ENCODE measurements around the gene GPR25.
"Not testable (repeated sequence)": the region's sequence is repeated elsewhere in the genome, so short reads cannot be mapped to it uniquely, and the experiment has no call there.

GPR25 gene

DNA sequence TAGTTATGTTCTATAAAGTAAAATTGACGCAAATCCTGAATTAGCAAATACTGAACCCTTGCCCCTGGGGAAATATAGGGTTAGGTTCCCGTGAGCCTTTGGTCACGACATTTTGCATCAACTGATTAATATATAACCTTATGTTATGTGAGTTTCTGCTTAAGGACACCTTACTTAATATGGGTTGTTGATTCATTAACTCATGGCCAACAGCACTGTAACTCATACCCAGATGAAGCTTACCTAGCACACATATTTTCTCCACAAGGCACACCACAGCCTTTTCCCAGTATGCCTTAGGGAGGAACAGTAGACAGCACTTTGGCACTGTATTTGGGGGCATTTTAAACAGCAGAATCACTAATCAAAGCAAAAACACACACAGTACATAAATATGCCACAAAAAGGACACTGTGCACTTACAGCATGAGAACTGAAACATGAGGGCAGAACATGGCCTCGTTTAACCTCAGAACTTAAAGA, 37.0 kb downstream of the GPR25 start:
- CTCF ChIA-PET: no interaction called here

DNA sequence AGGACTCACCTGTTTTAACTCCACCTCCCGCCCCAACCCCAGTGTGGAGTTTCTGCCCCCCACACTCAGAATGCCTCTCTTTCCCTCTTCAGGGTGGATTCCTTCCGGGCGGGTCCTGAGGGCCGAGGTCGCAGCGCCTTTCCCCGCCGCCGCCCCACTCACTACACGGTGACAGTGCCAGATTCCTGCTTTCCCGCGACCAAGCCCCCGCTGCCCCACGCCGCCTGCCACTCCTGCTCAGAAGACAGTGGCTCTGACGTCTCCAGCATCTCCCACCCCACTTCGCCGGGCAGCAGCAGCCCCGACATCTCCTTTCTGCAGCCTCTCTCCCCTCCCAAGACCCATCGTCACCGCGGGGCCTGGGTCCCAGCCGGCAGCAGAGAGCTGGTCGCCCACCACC, 38.6 kb downstream of the GPR25 start:
- ChIA-PET POLR2A (no interaction called here), CTCF (no interaction called here)
- no peak for DNase-seq (ENCODE audit: low read depth, low spot score)
- TF ChIP-seq, protein P1, sequence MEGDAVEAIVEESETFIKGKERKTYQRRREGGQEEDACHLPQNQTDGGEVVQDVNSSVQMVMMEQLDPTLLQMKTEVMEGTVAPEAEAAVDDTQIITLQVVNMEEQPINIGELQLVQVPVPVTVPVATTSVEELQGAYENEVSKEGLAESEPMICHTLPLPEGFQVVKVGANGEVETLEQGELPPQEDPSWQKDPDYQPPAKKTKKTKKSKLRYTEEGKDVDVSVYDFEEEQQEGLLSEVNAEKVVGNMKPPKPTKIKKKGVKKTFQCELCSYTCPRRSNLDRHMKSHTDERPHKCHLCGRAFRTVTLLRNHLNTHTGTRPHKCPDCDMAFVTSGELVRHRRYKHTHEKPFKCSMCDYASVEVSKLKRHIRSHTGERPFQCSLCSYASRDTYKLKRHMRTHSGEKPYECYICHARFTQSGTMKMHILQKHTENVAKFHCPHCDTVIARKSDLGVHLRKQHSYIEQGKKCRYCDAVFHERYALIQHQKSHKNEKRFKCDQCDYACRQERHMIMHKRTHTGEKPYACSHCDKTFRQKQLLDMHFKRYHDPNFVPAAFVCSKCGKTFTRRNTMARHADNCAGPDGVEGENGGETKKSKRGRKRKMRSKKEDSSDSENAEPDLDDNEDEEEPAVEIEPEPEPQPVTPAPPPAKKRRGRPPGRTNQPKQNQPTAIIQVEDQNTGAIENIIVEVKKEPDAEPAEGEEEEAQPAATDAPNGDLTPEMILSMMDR (IDR thresholded peaks at IDR 0.05; ENCODE audit: insufficient read depth, low read length, missing control alignments): no peak
- no peak overlapping the region for H3K4me3 ChIP-seq (ENCODE audit: low read depth, low read length)

More for the DNA sequence above, 37.0 kb downstream of the GPR25 start:
- no peak overlapping the region for H3K4me3 ChIP-seq (ENCODE audit: low read depth, low read length)
- TF ChIP-seq, protein P1 (IDR thresholded peaks at IDR 0.05; ENCODE audit: insufficient read depth, low read length, missing control alignments): no peak
- no peak for DNase-seq (ENCODE audit: low read depth, low spot score)
- POLR2A ChIA-PET: no interaction called here

DNA sequence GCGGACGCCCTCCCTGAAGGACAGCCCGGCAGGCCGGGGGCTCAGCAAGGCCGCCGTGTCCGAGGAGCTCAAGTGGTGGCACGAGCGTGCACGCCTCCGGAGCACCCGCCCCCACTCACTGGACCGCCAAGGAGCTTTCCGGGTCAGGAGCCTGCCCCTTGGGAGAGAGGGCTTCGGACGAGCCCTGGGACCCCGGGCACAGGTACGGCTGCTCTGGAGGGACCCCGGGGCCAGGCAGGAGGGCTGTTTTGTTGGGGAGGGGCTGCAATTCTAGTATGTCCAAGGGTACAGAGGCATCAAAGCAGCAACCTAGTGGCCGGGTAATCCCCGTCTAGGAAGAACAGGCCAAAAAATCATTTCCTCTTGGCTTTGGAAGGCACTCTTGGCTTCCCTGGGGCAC, 39.2 kb downstream of the GPR25 start:
- POLR2A ChIA-PET; H3K4me3 ChIP-seq (ENCODE audit: low read depth, low read length); DNase-seq (ENCODE audit: low read depth, low spot score); CTCF ChIA-PET: not testable (repeated sequence)

DNA sequence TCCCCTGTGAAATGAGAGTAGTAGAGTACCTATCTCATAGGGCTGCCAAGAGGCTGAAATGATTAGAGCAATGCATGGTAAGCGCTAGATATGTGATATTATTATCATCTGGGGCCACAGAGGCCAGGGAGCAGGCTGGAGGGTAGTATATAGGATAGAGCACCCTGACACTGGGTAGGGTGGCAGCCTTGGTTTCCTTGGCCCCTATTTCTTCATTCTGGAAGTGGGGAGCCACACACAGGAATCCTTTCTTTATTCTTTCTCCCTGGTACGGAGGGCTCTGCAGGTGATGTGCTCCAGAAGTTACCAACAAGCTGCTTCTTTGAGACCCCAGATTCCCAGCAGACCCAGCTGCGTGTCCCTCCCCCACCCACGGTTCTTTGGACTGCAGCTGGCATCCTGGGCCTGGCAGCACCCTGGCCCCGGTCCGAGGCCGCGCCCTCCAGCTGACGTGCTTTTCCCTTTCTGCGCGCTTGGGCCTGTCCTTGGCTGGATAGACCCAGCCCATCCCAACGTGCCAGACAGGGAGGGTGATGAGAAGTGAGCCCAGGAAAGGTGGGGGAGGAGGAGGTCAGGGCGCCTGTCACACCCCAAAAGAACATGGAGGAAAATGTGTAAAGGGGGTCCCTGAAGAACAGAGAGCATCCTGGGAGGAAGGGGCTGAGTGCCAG, 40.1 kb downstream of the GPR25 start:
- no peak for DNase-seq (ENCODE audit: low read depth, low spot score)
- ChIA-PET CTCF (no interaction called here), POLR2A (no interaction called here)
- TF ChIP-seq, protein P1 (IDR thresholded peaks at IDR 0.05; ENCODE audit: insufficient read depth, low read length, missing control alignments): no peak
- no peak overlapping the region for H3K4me3 ChIP-seq (ENCODE audit: low read depth, low read length)

DNA sequence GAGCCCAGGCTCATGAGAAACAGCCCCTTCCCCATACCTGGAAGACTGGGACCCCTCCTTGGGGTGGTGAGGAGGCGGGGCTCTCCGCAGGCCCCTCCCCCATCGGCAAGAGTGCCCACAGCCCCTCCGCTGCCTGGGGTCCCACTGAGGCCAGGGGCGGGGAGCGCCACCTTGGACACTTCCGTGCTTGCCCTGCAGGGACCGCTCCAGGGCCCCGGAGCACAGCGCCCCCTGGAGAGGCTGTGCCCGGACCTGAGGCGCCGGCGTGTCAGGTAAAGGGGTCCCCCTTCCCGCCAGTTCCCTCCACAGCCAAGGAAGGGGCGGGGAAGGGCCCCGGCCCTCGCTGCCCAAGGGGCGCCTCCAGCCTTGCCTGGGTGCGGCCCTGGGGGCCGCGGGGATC, 43.4 kb downstream of the GPR25 start:
- H3K4me3 ChIP-seq (ENCODE audit: low read depth, low read length): no peak overlapping the region
- CTCF ChIA-PET: interaction anchor here (1.4 kb wide), 1 partner anchor 126 kb away, joined by 3 read pairs; no protein-coding TSS in a partner anchor
- POLR2A ChIA-PET: no interaction called here
- TF ChIP-seq, protein P1 (IDR thresholded peaks at IDR 0.05; ENCODE audit: insufficient read depth, low read length, missing control alignments): no peak
- no peak for DNase-seq (ENCODE audit: low read depth, low spot score)

DNA sequence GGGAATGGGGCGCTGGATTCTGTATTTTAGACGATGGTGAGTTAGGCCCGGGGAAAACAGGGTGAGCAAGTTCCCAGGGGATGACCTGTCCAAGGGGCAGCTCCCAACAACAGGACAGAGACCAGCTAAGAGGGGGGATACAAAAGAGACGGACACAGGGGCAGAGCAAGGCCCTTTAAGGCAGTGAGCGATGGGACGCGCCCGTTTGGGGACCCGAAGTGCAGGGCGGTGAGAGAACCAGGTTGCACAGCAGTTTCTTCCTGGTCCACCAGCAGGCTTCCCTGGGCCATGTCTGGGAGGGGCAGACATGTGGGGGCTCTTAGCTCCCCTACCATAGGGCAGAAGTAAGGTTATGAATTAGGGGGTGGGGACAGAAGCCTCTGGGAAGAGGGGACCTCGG, 43.9 kb downstream of the GPR25 start:
- DNase-seq (ENCODE audit: low read depth, low spot score): no peak
- TF ChIP-seq, protein P1 (IDR thresholded peaks at IDR 0.05; ENCODE audit: insufficient read depth, low read length, missing control alignments): no peak
- no peak overlapping the region for H3K4me3 ChIP-seq (ENCODE audit: low read depth, low read length)
- ChIA-PET CTCF (interaction anchor here (1.4 kb wide), 1 partner anchor 126 kb away, joined by 3 read pairs; no protein-coding TSS in a partner anchor), POLR2A (no interaction called here)

DNA sequence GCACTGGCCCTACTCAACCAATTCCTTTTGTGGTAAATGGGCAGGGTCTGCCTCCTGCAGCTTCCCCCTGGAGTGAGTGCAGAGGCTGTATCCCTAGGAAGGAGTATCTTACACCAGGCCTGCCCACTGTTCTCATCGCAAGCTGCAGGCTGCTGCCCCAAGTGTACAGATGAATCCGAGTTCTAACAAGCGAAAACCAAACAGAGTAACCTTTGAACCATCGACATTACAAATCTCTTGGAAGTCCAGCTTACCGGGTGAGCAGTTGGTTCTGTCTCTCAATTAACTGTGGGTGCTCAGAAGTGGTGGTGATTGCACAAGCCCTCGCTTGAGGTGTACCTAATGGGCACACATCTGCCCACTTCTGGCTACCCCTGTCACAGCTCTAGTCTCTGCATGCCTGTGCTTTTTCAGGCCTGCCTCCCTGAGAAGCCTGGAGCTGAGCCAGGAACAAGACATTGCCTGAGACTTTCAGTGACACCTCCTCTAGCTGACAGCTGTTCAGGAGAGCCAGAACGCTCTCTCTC, 44.6 kb downstream of the GPR25 start:
- TF ChIP-seq, protein P1 (IDR thresholded peaks at IDR 0.05; ENCODE audit: insufficient read depth, low read length, missing control alignments): no peak
- POLR2A ChIA-PET: interaction anchor here (0.6 kb wide), 1 partner anchor 213 kb away, joined by 3 read pairs; no protein-coding TSS in a partner anchor
- CTCF ChIA-PET: no interaction called here

More for the DNA sequence above, 44.6 kb downstream of the GPR25 start:
- no peak overlapping the region for H3K4me3 ChIP-seq (ENCODE audit: low read depth, low read length)
- no peak for DNase-seq (ENCODE audit: low read depth, low spot score)
